ENCODE results near the gene MAFB. TPM values are rescaled to one million over a fixed set of nuclear protein-coding genes. Genes with fewer than 3 reads are reported as not detected.

MAFB gene
- total and polyA plus RNA-seq, 4 donors: 9.7 to 12.9 (median 11.4) TPM

- no peak for TF ChIP-seq CTCF (IDR thresholded peaks at IDR 0.05; ENCODE audit: low read depth, low read length, missing input control)
Measured at GRCh38 chr20:40698281-40698680, 9.2 kb upstream of the MAFB start (continued).

- no peak overlapping the region for H3K4me3 ChIP-seq (ENCODE audit: low read depth in 1 of 3, low read length in 3 of 3)
- no peaks in the 10 kb centered on the region for H3K27me3 ChIP-seq (ENCODE audit: control insufficient read depth in 4 of 4, insufficient read depth in 4 of 4, low read length in 3 of 4)
- no peak for DNase-seq (ENCODE audit: low spot score)
- no peaks in the 10 kb centered on the region for H3K36me3 ChIP-seq (ENCODE audit: control insufficient read depth in 4 of 4, insufficient read depth in 3 of 4, low read depth in 1 of 4, low read length in 3 of 4)
- peaks cover 0 to 5% (median 0%) of the 10 kb centered on the region in 4 donors for H3K4me1 ChIP-seq (ENCODE audit: control insufficient read depth in 4 of 4, insufficient read depth in 4 of 4, low read length in 3 of 4)
- H3K9ac ChIP-seq (ENCODE audit: low read depth in 1 of 2, low read length in 2 of 2): no peak overlapping the region
- H3K9me3 ChIP-seq (ENCODE audit: control insufficient read depth in 4 of 4, low read length in 3 of 4): no peaks in the 10 kb centered on the region
- 45% methylated on average over 5 of the region's 5 CpGs for WGBS
- TF ChIP-seq YY1 (IDR thresholded peaks at IDR 0.05) (no peak), TAF1 (conservative IDR thresholded peaks at IDR 0.05) (no peak), GABPA (IDR thresholded peaks at IDR 0.05 in 1 of 2, conservative IDR thresholded peaks at IDR 0.05 in 1 of 2) (no peak), FOXA1 (IDR thresholded peaks at IDR 0.05) (no peak), ZBTB33 (IDR thresholded peaks at IDR 0.05) (no peak), NR2F2 (IDR thresholded peaks at IDR 0.05) (no peak)
- no peak overlapping the region for H3K27ac ChIP-seq (ENCODE audit: low read depth in 1 of 2, low read length in 2 of 2)
Measured at GRCh38 chr20:40697541-40697940, 8.5 kb upstream of the MAFB start.

- Histone ChIP-seq H3K4me1 (ENCODE audit: control insufficient read depth in 4 of 4, insufficient read depth in 4 of 4, low read length in 3 of 4) (peaks cover 0 to 13% (median 8%) of the 10 kb centered on the region in 4 donors), H3K4me3 (ENCODE audit: low read depth in 1 of 3, low read length in 3 of 3) (no peak overlapping the region), H3K36me3 (ENCODE audit: control insufficient read depth in 4 of 4, insufficient read depth in 3 of 4, low read depth in 1 of 4, low read length in 3 of 4) (no peaks in the 10 kb centered on the region), H3K27me3 (ENCODE audit: control insufficient read depth in 4 of 4, insufficient read depth in 4 of 4, low read length in 3 of 4) (no peaks in the 10 kb centered on the region), H3K27ac (ENCODE audit: low read depth in 1 of 2, low read length in 2 of 2) (no peak overlapping the region), H3K9me3 (ENCODE audit: control insufficient read depth in 4 of 4, low read length in 3 of 4) (no peaks in the 10 kb centered on the region), H3K9ac (ENCODE audit: low read depth in 1 of 2, low read length in 2 of 2) (no peak overlapping the region)
- DNase-seq (ENCODE audit: low spot score): no peak
- TF ChIP-seq TAF1 (conservative IDR thresholded peaks at IDR 0.05) (no peak), RXRA (IDR thresholded peaks at IDR 0.05) (no peak), GABPA (IDR thresholded peaks at IDR 0.05 in 1 of 2, conservative IDR thresholded peaks at IDR 0.05 in 1 of 2) (no peak), YY1 (IDR thresholded peaks at IDR 0.05) (no peak), CTCF (IDR thresholded peaks at IDR 0.05; ENCODE audit: low read depth, low read length, missing input control) (no peak), EGR1 (IDR thresholded peaks at IDR 0.05; ENCODE audit: low read depth in 2 of 2) (no peak), MAX (IDR thresholded peaks at IDR 0.05) (no peak), RAD21 (IDR thresholded peaks at IDR 0.05) (no peak), ATF3 (IDR thresholded peaks at IDR 0.05) (no peak), HNF4A (conservative IDR thresholded peaks at IDR 0.05) (no peak), SP1 (IDR thresholded peaks at IDR 0.05) (no peak), FOXA2 (IDR thresholded peaks at IDR 0.05) (no peak), NR2F2 (IDR thresholded peaks at IDR 0.05) (no peak), HNF4G (IDR thresholded peaks at IDR 0.05) (no peak), REST (IDR thresholded peaks at IDR 0.05) (no peak), FOXA1 (IDR thresholded peaks at IDR 0.05) (no peak)
Measured at GRCh38 chr20:40695214-40695613, 6.2 kb upstream of the MAFB start.

Measured in liver (tissue), 9 donors.